GM18951 (cell line): Measurements from ENCODE around the gene IL17RE.

Experiments used
- POLR2A ChIP-seq: IDR thresholded peaks from 4 replicates; pipeline ENCODE4 v1.6.1; 2011; ENCODE audit warnings: mild to moderate bottlenecking; ENCODE audit not compliant: insufficient read length, insufficient read depth; ENCODE audit errors: extremely low read depth
- in situ Hi-C: fragments of 300-500 bp; cut with MboI; formaldehyde crosslinking; loops from one replicate; pipeline ENCODE4 v1.12.0; 2022; ENCODE audit warnings: low sequenced_read_pairs, mixed read lengths, inconsistent platforms; ENCODE audit not compliant: unreplicated experiment

Gene IL17RE

DNA sequence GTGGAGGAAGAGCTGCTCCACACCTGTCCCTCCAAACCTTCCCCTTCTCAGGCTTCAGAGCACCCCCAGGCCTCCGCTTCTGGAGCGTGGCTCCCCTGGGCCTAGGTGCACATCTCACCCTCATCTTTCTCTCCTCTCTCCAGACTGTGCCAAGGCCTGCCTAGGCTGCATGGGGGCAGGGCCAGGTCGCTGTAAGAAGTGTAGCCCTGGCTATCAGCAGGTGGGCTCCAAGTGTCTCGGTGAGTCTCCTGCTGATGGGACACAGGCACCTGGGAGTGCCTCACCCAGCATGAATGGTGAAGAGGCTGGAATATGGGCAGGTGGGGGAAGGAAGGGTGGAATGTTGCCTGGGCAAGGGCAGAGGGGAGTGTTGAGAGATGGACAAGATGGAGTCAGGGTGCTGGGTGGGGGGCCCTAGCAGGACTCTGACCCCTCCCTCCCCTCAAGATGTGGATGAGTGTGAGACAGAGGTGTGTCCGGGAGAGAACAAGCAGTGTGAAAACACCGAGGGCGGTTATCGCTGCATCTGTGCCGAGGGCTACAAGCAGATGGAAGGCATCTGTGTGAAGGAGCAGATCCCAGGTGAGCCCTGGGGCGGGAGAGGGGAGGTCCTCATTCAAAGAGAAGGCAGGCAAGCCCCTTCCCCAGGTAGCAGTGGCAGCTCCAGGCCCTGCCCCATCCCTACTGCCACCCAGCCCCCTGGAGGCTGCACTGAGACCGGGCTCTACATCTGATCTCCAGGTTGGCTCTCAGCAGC lies 40.5 kb downstream of the IL17RE start:
- TF ChIP-seq POLR2A: peak; percentile 13
- in situ Hi-C loops: no loop called here

DNA sequence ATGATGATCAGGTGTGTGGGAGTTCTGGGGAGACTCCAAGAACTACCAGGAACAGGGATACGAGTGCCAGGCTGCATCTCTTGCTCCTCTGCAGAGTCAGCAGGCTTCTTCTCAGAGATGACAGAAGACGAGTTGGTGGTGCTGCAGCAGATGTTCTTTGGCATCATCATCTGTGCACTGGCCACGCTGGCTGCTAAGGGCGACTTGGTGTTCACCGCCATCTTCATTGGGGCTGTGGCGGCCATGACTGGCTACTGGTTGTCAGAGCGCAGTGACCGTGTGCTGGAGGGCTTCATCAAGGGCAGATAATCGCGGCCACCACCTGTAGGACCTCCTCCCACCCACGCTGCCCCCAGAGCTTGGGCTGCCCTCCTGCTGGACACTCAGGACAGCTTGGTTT lies 41.6 kb downstream of the IL17RE start:
- in situ Hi-C loops: no loop called here
- TF ChIP-seq POLR2A: no peak

DNA sequence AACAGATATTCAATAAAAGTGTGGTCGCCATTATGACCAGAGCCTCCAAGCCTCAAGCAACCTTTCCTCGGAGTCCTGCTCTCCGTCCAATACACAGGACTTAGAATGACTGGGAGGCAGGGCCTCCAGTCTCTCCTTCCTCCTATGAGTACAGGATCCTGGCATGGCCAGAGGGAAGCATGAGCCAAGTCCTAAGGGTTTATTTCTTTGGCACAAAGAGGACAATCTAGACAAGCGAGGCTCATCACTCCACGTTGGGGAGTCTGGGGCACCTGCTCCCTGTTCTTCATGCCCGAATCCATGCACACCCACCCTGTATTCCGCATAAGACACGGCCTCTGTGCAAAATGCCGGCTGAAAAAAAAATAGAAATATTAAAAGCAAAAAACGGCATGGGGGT lies 42.7 kb downstream of the IL17RE start:
- in situ Hi-C loops: no loop called here
- TF ChIP-seq POLR2A: no peak

DNA sequence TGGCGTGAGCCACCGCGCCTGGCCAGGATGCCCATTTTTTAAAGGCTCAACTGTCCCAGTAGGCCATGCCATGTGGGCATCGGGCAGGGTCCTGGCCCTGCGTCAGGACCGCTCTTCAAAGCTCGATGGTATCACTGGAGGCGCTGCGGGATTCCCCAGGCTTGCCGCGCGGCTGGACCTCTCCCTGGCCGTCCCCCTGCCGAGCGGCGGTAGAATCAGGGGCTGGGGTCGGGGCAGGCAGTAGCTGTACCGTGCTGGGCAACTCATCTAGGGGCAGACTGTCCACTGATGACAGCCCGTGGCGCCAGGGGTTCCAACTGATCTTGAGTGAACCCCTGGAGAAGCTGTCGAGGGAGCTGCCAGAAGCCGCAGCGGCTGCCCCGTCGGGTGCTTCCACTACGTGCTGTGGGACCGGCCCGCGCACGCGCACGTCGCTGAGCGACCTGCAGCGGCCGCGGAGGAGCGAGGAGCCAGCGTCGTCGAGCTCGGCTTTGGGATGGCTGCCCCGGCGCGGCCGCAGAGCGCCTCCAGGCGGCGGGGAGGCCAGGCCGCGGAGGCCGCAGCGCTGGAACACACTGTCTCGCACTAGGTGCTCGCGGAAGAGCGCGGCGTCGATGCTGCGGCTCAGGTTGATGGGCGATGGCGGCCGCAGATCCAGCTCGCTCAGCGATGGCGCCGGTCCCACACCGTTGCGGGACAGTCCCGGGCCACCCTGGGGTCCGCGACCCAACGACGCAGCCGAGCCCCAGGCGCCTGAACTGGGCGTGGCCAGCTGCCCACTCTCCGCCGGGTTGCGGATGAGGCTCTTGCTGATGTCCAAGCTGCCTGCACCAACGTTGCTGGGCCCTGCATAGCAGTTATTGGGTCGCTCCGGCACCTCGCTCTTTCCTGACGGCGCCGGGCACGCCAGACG lies 43.7 kb downstream of the IL17RE start:
- in situ Hi-C loops: no loop called here
- TF ChIP-seq POLR2A: no peak

DNA sequence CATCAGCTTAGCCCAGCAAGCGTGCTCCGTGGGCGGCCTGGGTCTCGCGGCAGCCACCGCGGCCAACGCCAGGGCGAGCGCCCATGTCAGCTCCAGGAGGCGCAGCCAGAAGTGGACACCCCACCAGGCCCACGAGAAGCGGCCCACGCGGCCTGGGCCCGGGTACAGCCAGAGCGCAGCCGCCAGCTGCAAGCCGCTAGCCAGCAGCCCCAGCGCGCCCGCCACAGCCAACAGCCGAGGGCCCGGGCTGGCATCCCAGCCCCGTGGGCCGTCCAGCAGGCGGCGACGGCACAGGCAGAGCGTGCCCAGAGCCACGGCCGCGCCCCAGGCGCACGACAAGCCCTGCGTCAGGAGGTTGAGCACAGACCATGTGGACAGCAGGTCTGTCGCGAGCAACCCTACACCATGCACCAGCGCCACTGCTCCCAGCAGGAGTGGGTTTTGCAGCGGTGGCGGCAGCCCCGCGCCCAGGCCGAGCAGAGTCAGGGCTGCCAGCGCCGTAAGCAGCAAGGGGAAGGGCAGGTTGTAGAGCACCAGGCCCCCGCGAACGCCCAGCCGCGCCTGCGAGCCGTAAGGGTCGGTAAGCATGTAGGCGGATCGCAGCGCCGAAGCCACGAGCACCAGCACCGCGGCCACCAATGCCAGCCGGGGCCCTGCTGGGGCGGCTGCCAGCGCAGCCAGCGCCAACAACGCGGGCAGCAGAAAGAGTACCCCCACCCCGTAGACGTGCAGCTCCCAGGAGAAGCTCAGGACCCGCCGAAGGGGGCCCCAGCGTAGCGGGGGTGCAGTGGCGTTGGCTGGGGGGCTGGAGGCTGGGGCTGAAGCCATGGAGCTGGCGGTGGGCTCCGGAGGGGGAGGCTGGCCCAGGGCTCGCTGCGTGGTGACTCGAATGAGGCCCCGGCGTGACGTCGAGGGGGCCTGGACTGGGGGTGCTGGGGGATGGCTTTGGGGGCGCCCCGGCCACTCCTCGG lies 44.7 kb downstream of the IL17RE start:
- in situ Hi-C loops: no loop called here
- TF ChIP-seq POLR2A: no peak

DNA sequence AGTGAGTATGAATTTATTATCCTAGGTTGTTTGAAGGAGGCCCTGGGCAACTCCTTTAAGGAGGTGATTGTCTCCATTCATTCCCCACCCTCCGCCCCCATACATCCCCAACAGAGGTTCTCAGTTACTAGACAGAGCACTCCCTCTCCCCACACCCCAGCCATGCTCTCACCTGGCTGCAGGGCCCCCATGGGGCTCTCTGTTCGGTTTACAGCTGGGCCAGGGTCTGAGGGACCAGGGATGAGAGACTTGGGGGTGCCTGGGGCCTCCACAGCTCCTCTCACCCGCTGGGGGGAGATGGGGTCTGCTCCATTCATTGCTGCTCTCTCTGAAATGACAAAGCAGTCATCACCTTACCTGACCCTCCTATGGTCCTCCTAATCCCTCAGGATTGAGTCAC lies 45.9 kb downstream of the IL17RE start:
- in situ Hi-C loops: no loop called here
- TF ChIP-seq POLR2A: no peak

DNA sequence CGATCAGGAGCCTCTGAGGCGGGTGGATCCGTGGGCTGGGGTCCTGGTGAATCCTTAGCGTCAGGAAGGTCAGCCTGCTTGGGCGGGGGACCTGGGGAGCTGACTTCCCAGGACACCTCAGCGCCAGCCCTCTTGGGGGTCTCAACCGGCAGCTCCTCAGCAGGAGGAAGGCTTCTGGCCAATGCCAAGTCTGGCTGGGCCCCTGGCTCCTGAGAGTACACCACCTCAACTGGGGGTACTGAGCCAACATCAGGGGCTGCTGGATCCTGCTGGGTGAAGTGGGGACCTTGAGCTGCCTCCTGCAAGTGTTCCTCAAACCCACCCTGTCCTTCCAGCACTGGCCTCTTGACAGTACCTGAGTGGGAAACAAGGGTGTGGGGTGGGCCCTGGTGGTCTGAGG lies 46.5 kb downstream of the IL17RE start:
- in situ Hi-C loops: no loop called here
- no peak for TF ChIP-seq POLR2A

DNA sequence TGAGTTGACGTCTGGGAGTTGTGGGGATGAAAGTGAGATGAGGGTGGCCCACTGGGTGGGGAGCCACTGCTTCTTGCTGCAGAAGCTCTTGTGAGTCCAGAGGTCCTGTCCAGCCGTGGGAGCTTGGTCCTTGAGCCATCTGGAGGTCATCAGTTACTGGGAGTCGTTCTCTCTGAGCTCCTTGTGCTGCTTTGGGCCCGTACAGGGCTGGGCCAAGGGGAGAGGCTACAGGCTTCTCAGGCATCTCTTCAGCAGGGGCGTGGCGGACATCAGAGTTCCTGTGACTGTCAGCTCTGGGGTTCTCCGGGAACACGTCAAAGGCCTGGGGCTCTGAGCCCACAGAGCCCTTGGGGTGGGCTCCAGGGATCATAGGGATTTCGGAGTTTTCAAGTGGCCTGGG lies 47.0 kb downstream of the IL17RE start:
- no peak for TF ChIP-seq POLR2A
- in situ Hi-C loops: no loop called here

DNA sequence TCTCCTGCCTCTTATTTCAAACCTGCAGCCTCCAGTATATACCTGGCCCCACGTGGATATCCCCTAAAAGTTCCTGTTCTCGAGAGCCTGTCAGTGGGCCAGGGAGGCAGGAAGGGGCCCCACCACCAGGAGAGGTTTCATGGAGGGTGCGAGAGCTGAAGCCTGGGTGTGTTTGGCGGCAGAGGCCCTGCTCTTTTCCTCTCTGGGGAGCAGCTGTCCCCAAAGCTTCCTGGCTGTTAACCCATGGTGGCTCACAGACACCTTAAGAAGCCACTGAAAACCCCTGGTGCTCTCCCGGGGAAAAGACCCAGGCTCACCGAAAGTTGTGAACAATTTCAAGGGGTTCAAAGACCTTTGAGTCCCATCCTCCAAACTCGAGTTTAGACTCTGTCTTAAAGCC lies 48.5 kb downstream of the IL17RE start:
- no peak for TF ChIP-seq POLR2A

DNA sequence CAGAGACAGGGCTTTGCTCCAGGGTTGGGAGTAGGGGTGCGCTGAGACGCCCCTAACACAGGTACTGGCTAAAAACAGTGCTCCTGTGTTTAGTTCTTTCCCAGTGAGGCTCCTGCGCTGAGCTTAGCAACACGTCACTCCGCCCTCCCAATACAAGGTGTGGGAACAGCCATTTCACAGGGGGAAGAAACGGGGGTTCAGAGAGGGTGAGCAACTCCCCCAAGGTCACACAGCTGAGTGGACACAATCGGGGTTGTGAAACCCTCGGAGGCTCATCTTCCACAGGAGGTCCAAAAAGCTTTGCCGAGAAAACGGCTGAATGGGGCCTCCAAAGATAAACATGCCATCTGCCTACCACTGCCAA lies 48.9 kb downstream of the IL17RE start:
- TF ChIP-seq POLR2A: no peak
- in situ Hi-C loops: no loop called here

More for the DNA sequence above, 48.5 kb downstream of the IL17RE start:
- in situ Hi-C loops: no loop called here

DNA sequence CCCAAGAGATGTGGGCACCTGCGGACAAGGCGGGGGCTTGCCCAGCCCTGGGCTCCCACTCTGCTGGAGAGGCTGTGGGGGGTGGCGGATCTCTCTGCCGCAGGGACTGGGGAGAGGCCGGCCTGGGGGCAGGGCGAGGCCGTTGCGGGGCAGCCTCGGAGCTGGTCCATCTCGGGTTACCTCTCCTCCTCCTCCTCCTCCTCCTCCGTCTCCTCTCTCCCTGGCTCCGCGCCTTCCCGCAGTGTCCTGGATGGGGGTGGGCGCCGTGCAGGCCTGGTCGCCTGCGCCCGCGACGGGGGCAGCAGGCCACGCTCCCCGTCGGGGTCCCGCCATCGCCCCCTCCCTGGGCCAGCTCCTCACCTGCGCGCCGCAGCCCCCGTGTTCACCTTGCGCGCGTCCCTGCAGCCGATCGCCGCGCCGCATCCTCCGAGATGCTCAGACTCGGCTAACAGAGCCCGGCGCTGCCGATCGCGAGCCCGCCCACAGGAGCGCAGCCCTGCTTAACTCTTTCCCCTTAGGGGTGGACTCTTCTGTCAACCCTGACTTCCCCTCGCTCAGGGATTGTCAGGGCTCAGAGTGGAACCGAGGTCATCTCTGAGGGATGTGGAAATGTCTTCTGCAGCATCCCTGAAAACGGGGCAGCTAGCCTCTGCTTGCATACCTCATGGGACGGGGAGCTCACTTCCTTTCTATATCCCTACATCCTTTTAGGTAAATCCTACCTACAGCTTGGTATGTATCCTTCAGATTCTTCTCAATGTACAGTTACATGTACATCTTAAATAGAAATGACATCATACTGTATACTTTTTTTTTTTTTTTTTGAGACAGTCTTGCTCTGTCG lies 49.5 kb downstream of the IL17RE start, which contains the start of gene PRRT3:
PRRT3 (minus strand) TSS at position 447 of the 844 bp plus-strand sequence. CDS start 2,293 bp downstream, outside the sequence.
- peak; percentile 54 for TF ChIP-seq POLR2A
- in situ Hi-C loops: no loop called here

DNA sequence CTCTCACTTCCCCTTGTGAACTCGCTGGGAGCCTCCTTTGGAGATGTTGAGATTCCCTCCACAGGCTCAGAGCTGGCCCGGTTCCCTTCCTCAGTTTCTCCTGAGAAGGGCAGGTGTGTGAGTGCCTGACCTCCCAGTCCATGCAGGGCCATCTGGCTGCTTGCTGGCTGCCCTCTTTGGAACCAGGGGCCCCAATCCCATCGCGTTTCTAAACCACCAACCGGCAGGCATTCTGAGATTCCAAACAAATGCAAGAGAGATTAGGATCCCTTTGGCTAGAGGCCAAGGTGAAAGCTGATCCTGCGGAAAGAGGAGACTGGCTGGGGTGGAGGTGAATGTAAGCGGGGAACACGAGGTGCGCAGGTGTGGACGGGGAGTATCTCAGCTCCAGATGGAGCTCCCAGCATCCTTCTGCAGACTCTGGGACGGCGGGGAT lies 52.4 kb downstream of the IL17RE start:
- in situ Hi-C loops: no loop called here
- no peak for TF ChIP-seq POLR2A
